D341Med (cell line): Measurements from ENCODE around the gene PTPN14.

ENCODE experiments used
- DNase-seq: peaks from one replicate; pipeline ENCODE4 v3.0.0; 2012; ENCODE audit warnings: low spot score

Gene PTPN14

GRCh38 chr1:214305164-214305751, 246.1 kb downstream of the PTPN14 start:
- DNase-seq, result no peak

GRCh38 chr1:214303141-214303930, 248.1 kb downstream of the PTPN14 start:
- DNase-seq, result no peak

GRCh38 chr1:214301526-214301925, 249.9 kb downstream of the PTPN14 start:
- DNase-seq, result no peak

GRCh38 chr1:214300149-214300780, 251.1 kb downstream of the PTPN14 start:
- no peak for DNase-seq
